T-helper 17 cell (primary cell): ENCODE results near the gene SYT9. TPM values are rescaled to one million over a fixed set of nuclear protein-coding genes. Genes with fewer than 3 reads are reported as not detected.

Experiments used
- ATAC-seq: fragments of 150-1000 bp; cut with Tn5 transposase; 2 replicates; pipeline ENCODE4 v1.10.0; 2021; ENCODE audit warnings: mild to moderate bottlenecking, moderate library complexity
- DNase-seq, 3 donors: peaks; one replicate each; pipeline versions ENCODE4 v3.0.0 to v3.0.0-alpha.2; 2020 to 2021
- H3K9me3 ChIP-seq: one replicate; pipeline ENCODE4 v1.7.0; 2013; ENCODE audit warnings: low read length, mild to moderate bottlenecking; ENCODE audit not compliant: control insufficient read depth, poor library complexity, severe bottlenecking
- H3K27ac Mint-ChIP-seq: one replicate; pipeline ENCODE4 v1.8.0; 2022; ENCODE audit warnings: mild to moderate bottlenecking, moderate library complexity, mixed read lengths
- H3K27me3 Mint-ChIP-seq: one replicate; pipeline ENCODE4 v1.8.0; 2022; ENCODE audit warnings: mixed read lengths
- H3K36me3 Mint-ChIP-seq: one replicate; pipeline ENCODE4 v1.8.0; 2022; ENCODE audit warnings: low read depth, mixed read lengths
- H3K4me1 Mint-ChIP-seq: one replicate; pipeline ENCODE4 v1.8.0; 2022; ENCODE audit warnings: mild to moderate bottlenecking, mixed read lengths
- H3K4me3 Mint-ChIP-seq: one replicate; pipeline ENCODE4 v1.8.0; 2022; ENCODE audit warnings: mild to moderate bottlenecking, moderate library complexity, mixed read lengths
- total RNA-seq, 4 donors: library from RNA in 2 of 4; stranded (reverse) in 2 of 4; gene quantifications; one replicate each; pipeline ENCODE4 v1.2.3 and lab custom pipeline; 2022 to 2026

The SYT9 gene
- total RNA-seq, 2 donors from 2014 or later = not detected

DNA sequence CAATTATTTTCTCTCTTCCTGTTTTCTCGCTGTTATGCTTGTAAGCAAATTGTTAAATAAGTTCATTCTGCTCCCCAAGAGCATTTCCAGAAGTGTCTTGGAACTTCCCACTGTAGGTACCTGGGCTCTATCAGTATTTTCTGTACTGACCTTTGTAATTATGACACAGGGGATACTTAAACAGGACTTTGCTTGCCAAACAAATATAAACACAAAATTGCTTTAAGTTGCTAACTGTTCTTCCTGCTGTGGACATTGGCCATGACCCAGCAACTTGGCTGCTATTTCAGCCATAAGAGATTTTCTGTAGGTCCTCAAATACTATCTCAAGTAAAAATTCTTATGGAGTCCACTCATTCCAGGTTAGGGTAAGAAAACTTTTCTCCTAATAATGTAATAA, 30.1 kb downstream of the SYT9 start:
- ATAC-seq (no peak), DNase-seq (no peak)
- Mint-ChIP-seq H3K36me3 (no peaks in the 10 kb centered on the region), H3K27me3 (peaks cover 34% of the 10 kb centered on the region), H3K4me3 (no peak overlapping the region), H3K27ac (no peak overlapping the region), H3K4me1 (peaks cover 2% of the 10 kb centered on the region)
- H3K9me3 ChIP-seq = no peaks in the 10 kb centered on the region

- Mint-ChIP-seq H3K27me3 (peaks cover 6% of the 10 kb centered on the region), H3K27ac (no peak overlapping the region), H3K4me3 (no peak overlapping the region), H3K4me1 (no peaks in the 10 kb centered on the region), H3K36me3 (no peaks in the 10 kb centered on the region)
- ATAC-seq (no peak), DNase-seq (no peak)
- no peaks in the 10 kb centered on the region for H3K9me3 ChIP-seq
These were observed 34.5 kb downstream of the SYT9 start for GRCh38 chr11:7286178-7286577.

- H3K9me3 ChIP-seq = no peaks in the 10 kb centered on the region
- no peak overlapping the region for H3K27ac Mint-ChIP-seq
- ATAC-seq (no peak), DNase-seq (no peak)
- peaks cover 10% of the 10 kb centered on the region for H3K27me3 Mint-ChIP-seq
- no peaks in the 10 kb centered on the region for H3K4me1 Mint-ChIP-seq
- H3K4me3 Mint-ChIP-seq = no peak overlapping the region
- no peaks in the 10 kb centered on the region for H3K36me3 Mint-ChIP-seq
These were observed 39.6 kb downstream of the SYT9 start for GRCh38 chr11:7291100-7291829.

- H3K4me1 Mint-ChIP-seq = no peaks in the 10 kb centered on the region
- no peak overlapping the region for H3K4me3 Mint-ChIP-seq
- no peaks in the 10 kb centered on the region for H3K36me3 Mint-ChIP-seq
- DNase-seq (no peak), ATAC-seq (no peak)
- peaks cover 10% of the 10 kb centered on the region for H3K27me3 Mint-ChIP-seq
- no peaks in the 10 kb centered on the region for H3K9me3 ChIP-seq
- no peak overlapping the region for H3K27ac Mint-ChIP-seq
These were observed 41.2 kb downstream of the SYT9 start for GRCh38 chr11:7292922-7293321.

DNA sequence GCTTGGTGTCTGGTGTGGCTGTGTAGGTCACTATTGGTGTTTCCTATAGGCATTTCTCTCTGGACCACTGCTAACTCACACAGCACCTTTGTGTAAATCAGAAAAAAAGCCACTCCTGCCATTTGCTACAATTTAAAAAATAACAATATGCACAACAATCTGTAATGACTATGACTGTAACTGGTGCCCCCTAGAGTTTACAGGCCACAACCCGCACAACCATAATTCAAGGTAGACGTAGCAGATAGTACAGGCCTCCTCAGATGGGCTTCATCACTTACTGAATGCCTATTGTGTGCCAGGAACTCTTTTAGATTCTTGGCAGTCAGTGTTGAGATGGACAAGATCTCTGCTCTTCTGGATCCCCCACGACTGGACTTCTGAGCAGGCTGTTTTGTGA, 47.7 kb downstream of the SYT9 start:
- Mint-ChIP-seq H3K27me3 (peaks cover 40% of the 10 kb centered on the region), H3K4me1 (no peaks in the 10 kb centered on the region), H3K36me3 (no peaks in the 10 kb centered on the region), H3K4me3 (no peak overlapping the region), H3K27ac (no peak overlapping the region)
- no peak for DNase-seq
- H3K9me3 ChIP-seq = no peaks in the 10 kb centered on the region
- no peak for ATAC-seq

- H3K9me3 ChIP-seq = no peaks in the 10 kb centered on the region
- Mint-ChIP-seq H3K4me1 (no peaks in the 10 kb centered on the region), H3K27ac (no peak overlapping the region), H3K27me3 (peaks cover 40% of the 10 kb centered on the region), H3K36me3 (no peaks in the 10 kb centered on the region), H3K4me3 (no peak overlapping the region)
- ATAC-seq (no peak), DNase-seq (no peak)
These were observed 48.6 kb downstream of the SYT9 start for GRCh38 chr11:7300281-7300680.

DNA sequence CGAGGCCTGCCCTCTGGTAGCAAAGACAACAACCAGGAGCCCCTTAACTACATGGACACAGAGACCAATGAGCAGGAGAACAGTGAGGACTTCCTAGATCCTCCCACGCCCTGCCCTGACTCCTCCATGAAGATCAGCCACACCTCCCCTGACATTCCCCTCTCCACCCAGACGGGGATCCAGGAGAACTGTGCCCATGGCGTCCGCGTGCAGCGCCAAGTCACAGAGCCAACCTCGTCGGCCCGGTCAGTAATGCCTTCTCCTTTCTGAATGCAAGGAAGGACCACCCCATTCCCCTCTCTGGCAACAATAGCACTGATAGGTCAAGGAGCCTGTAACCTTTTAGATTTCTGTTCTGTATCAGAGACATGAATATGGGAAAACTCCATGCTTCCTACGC, 51.4 kb downstream of the SYT9 start:
- Mint-ChIP-seq H3K27ac (no peak overlapping the region), H3K36me3 (no peaks in the 10 kb centered on the region), H3K4me3 (no peak overlapping the region), H3K27me3 (peaks cover 47% of the 10 kb centered on the region), H3K4me1 (no peaks in the 10 kb centered on the region)
- ATAC-seq (no peak), DNase-seq (no peak)
- H3K9me3 ChIP-seq = no peaks in the 10 kb centered on the region

GRCh38 chr11:7306900-7307299, 55.2 kb downstream of the SYT9 start:
- ATAC-seq = no peak
- no peak overlapping the region for H3K27ac Mint-ChIP-seq
- peaks cover 35% of the 10 kb centered on the region for H3K27me3 Mint-ChIP-seq
- H3K4me3 Mint-ChIP-seq = no peak overlapping the region
- no peaks in the 10 kb centered on the region for H3K36me3 Mint-ChIP-seq
- DNase-seq = no peak
- no peaks in the 10 kb centered on the region for H3K4me1 Mint-ChIP-seq
- H3K9me3 ChIP-seq = no peaks in the 10 kb centered on the region

DNA sequence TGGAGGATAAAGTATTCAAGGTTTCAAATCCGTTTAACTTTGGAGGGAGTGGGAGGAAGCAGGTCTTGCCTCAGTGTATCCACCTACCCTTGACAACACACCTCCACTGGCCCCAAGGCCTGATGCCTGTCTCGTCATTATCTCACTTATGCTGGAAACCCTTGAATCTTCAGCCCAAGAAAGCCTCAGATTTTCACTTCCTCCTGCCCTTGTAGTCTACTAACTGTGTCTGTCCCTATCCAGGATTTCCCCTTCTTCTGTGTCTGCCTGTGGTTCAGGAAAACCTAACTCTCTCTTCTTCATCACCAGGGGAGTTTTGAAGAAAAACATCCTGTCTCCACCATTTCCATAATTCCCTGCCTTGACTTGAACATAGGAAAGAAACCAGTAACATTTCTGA, 56.1 kb downstream of the SYT9 start:
- ATAC-seq (no peak), DNase-seq (no peak)
- Mint-ChIP-seq H3K36me3 (no peaks in the 10 kb centered on the region), H3K27ac (no peak overlapping the region), H3K27me3 (peaks cover 37% of the 10 kb centered on the region), H3K4me3 (no peak overlapping the region), H3K4me1 (no peaks in the 10 kb centered on the region)
- no peaks in the 10 kb centered on the region for H3K9me3 ChIP-seq

- H3K27me3 Mint-ChIP-seq = peaks cover 31% of the 10 kb centered on the region
- no peak overlapping the region for H3K4me3 Mint-ChIP-seq
- no peaks in the 10 kb centered on the region for H3K4me1 Mint-ChIP-seq
- no peak overlapping the region for H3K27ac Mint-ChIP-seq
- DNase-seq (no peak), ATAC-seq (no peak)
- H3K9me3 ChIP-seq = peaks cover 4% of the 10 kb centered on the region
- no peaks in the 10 kb centered on the region for H3K36me3 Mint-ChIP-seq
These were observed 60.2 kb downstream of the SYT9 start for GRCh38 chr11:7311903-7312302.

- no peak overlapping the region for H3K27ac Mint-ChIP-seq
- ATAC-seq (no peak), DNase-seq (no peak)
- no peak overlapping the region for H3K4me3 Mint-ChIP-seq
- H3K4me1 Mint-ChIP-seq = no peaks in the 10 kb centered on the region
- H3K27me3 Mint-ChIP-seq = peaks cover 31% of the 10 kb centered on the region
- H3K9me3 ChIP-seq = peaks cover 4% of the 10 kb centered on the region
- no peaks in the 10 kb centered on the region for H3K36me3 Mint-ChIP-seq
These were observed 63.3 kb downstream of the SYT9 start for GRCh38 chr11:7314811-7315604.

DNA sequence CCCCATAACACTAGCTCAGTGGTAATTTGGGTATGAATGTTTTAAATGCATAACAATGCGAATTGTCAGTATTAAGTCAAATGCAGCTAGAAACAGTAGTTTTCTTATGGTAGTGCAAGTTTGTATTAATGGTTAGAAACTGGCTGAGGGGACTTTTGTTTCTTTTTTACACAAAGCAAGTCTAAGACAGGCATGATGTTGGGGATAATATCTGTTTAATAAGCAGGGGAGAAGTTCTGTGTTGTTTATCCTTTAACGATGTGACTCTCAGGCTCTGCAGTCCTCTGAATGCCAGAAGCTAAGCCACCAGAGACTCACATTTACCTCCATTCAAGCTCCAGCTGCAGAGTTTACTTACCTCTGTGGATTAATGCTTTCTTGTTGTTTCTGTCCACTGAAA, 67.8 kb downstream of the SYT9 start:
- H3K4me3 Mint-ChIP-seq = no peak overlapping the region
- no peaks in the 10 kb centered on the region for H3K4me1 Mint-ChIP-seq
- DNase-seq (no peak), ATAC-seq (no peak)
- peaks cover 40% of the 10 kb centered on the region for H3K27me3 Mint-ChIP-seq
- peaks cover 4% of the 10 kb centered on the region for H3K9me3 ChIP-seq
- no peaks in the 10 kb centered on the region for H3K36me3 Mint-ChIP-seq
- no peak overlapping the region for H3K27ac Mint-ChIP-seq

GRCh38 chr11:7320306-7320705, 68.6 kb downstream of the SYT9 start:
- peaks cover 4% of the 10 kb centered on the region for H3K9me3 ChIP-seq
- no peak overlapping the region for H3K4me3 Mint-ChIP-seq
- H3K36me3 Mint-ChIP-seq = no peaks in the 10 kb centered on the region
- H3K27me3 Mint-ChIP-seq = peaks cover 34% of the 10 kb centered on the region
- H3K4me1 Mint-ChIP-seq = no peaks in the 10 kb centered on the region
- no peak overlapping the region for H3K27ac Mint-ChIP-seq
- no peak for DNase-seq
- no peak for ATAC-seq
